Gastrocnemius medialis (tissue), 4 donors: ENCODE results near the gene ASIC4. TPM values are rescaled to one million over a fixed set of nuclear protein-coding genes. Genes with fewer than 3 reads are reported as not detected.

Experiments used
- ATAC-seq, 2 donors: fragments of 150-250 bp; one replicate each; pipeline ENCODE4 v1.9.1; 2016
- DNase-seq, 2 donors: peaks; one replicate each; pipeline ENCODE4 v3.0.0-alpha.2; 2019
- H3K27ac ChIP-seq, 4 donors: fragments of 200-600 bp; sonication (generic); 1 replicate in 1 of 4; 2 replicates in 3 of 4; pipeline ENCODE4 v1.5.1; 2016 to 2018; ENCODE audit warnings: mild to moderate bottlenecking in 2 of 4, moderate library complexity in 1 of 4
- H3K27me3 ChIP-seq, 3 donors: fragments of 200-600 bp; sonication (generic) in 2 of 3; 1 replicate in 1 of 3; 2 replicates in 2 of 3; pipeline versions ENCODE4 v1.5.1 to v1.6.0; 2016 to 2019; ENCODE audit warnings: mild to moderate bottlenecking in 1 of 3, moderate library complexity in 1 of 3
- H3K36me3 ChIP-seq, 2 donors: fragments of 200-600 bp; sonication (generic) in 1 of 2; one replicate each; pipeline ENCODE4 v1.5.1; 2017 to 2018
- H3K4me1 ChIP-seq, 2 donors: fragments of 200-600 bp; sonication (generic) in 1 of 2; one replicate each; pipeline ENCODE4 v1.5.1; 2016 to 2017; ENCODE audit warnings: mild to moderate bottlenecking in 2 of 2
- H3K4me3 ChIP-seq, 4 donors: fragments of 200-600 bp; sonication (generic) in 3 of 4; 1 replicate in 1 of 4; 2 replicates in 3 of 4; pipeline ENCODE4 v1.5.1; 2016 to 2019; ENCODE audit warnings: mild to moderate bottlenecking in 2 of 4
- H3K9me3 ChIP-seq, 3 donors: fragments of 200-600 bp; sonication (generic) in 2 of 3; 1 replicate in 1 of 3; 2 replicates in 2 of 3; pipeline ENCODE4 v1.5.1; 2016 to 2019
- CTCF ChIP-seq, 5 experiments: fragments of 450-650 bp in 3 of 5; fragments of 200-600 bp in 2 of 5; sonication (generic) in 2 of 5; IDR thresholded peaks in 4 of 5; conservative IDR thresholded peaks in 1 of 5; 1 replicate in 4 of 5; 2 replicates in 1 of 5; pipeline ENCODE4 v1.5.1; 2016 to 2019; ENCODE audit warnings: antibody characterized with exemption in 5 of 5, mild to moderate bottlenecking in 3 of 5, moderate library complexity in 3 of 5
- POLR2A ChIP-seq, 2 donors: fragments of 450-650 bp; IDR thresholded peaks; one replicate each; pipeline ENCODE4 v1.6.1; 2017; ENCODE audit warnings: antibody characterized with exemption in 2 of 2, mild to moderate bottlenecking in 2 of 2, moderate library complexity in 2 of 2
- in situ Hi-C, 4 donors: fragments of 200-750 bp; cut with MboI; loops; one replicate each; pipeline versions ENCODE4 v1.15.0 to v1.8.0; 2017; ENCODE audit warnings: low sequenced_read_pairs in 4 of 4
- intact Hi-C: fragments of 100-400 bp; cut with DNase I; formaldehyde crosslinking; loops from one replicate; pipeline ENCODE4 v1.15.1; 2023; ENCODE audit warnings: low total_unique reads
- total RNA-seq, 4 donors: library from RNA; depleted of rRNA; stranded (reverse); fragments of >200 nt; gene quantifications; one replicate each; pipeline versions ENCODE4 v1.1.0 to v1.2.3, GENCODE V29; 2016

ASIC4 gene
- total RNA-seq, 4 donors from 2014 or later, result 0.11 TPM; not detected in 3

GRCh38 chr2:219555956-219556355 lies 41.7 kb downstream of the ASIC4 start:
- H3K36me3 ChIP-seq, result peaks cover 0 to 9% of the 10 kb centered on the region in 2 donors
- intact Hi-C loops (no loop called here), in situ Hi-C loops (no loop called here)
- no peak overlapping the region for H3K4me3 ChIP-seq
- H3K27ac ChIP-seq, result no peak overlapping the region
- DNase-seq, result no peak
- peaks cover 8 to 17% of the 10 kb centered on the region in 2 donors for H3K4me1 ChIP-seq
- H3K27me3 ChIP-seq, result no peaks in the 10 kb centered on the region
- H3K9me3 ChIP-seq, result no peaks in the 10 kb centered on the region
- no peak for ATAC-seq
- TF ChIP-seq CTCF (IDR thresholded peaks at IDR 0.05 in 4 of 5, conservative IDR thresholded peaks at IDR 0.05 in 1 of 5) (no peak), POLR2A (IDR thresholded peaks at IDR 0.05) (no peak)

GRCh38 chr2:219556413-219556812 lies 42.1 kb downstream of the ASIC4 start:
- no peak for TF ChIP-seq CTCF (IDR thresholded peaks at IDR 0.05 in 4 of 5, conservative IDR thresholded peaks at IDR 0.05 in 1 of 5)
- TF ChIP-seq POLR2A (IDR thresholded peaks at IDR 0.05), result no peak
- H3K4me3 ChIP-seq, result no peak overlapping the region
- in situ Hi-C loops, result no loop called here
- peaks cover 8 to 15% of the 10 kb centered on the region in 2 donors for H3K4me1 ChIP-seq
- DNase-seq, result no peak
- no peaks in the 10 kb centered on the region for H3K9me3 ChIP-seq
- ATAC-seq, result no peak
- H3K36me3 ChIP-seq, result peaks cover 0 to 11% of the 10 kb centered on the region in 2 donors
- H3K27me3 ChIP-seq, result no peaks in the 10 kb centered on the region
- no peak overlapping the region for H3K27ac ChIP-seq
- intact Hi-C loops, result no loop called here

- peaks cover 5 to 8% of the 10 kb centered on the region in 2 donors for H3K4me1 ChIP-seq
- intact Hi-C loops (no loop called here), in situ Hi-C loops (no loop called here)
- H3K27me3 ChIP-seq, result no peaks in the 10 kb centered on the region
- peaks cover 0 to 20% of the 10 kb centered on the region in 2 donors for H3K36me3 ChIP-seq
- ATAC-seq (no peak), DNase-seq (no peak)
- H3K9me3 ChIP-seq, result no peaks in the 10 kb centered on the region
- TF ChIP-seq POLR2A (IDR thresholded peaks at IDR 0.05) (no peak), CTCF (IDR thresholded peaks at IDR 0.05 in 4 of 5, conservative IDR thresholded peaks at IDR 0.05 in 1 of 5) (no peak)
- no peak overlapping the region for H3K27ac ChIP-seq
- no peak overlapping the region for H3K4me3 ChIP-seq
These were observed 43.0 kb downstream of the ASIC4 start for GRCh38 chr2:219557320-219557719.

- DNase-seq (no peak), ATAC-seq (no peak)
- no peak overlapping the region for H3K4me3 ChIP-seq
- intact Hi-C loops (no loop called here), in situ Hi-C loops (no loop called here)
- peaks cover under 1 to 2% of the 10 kb centered on the region in 2 donors for H3K4me1 ChIP-seq
- no peaks in the 10 kb centered on the region for H3K27me3 ChIP-seq
- H3K27ac ChIP-seq, result no peak overlapping the region
- peaks cover 0 to 28% of the 10 kb centered on the region in 2 donors for H3K36me3 ChIP-seq
- H3K9me3 ChIP-seq, result no peaks in the 10 kb centered on the region
- TF ChIP-seq POLR2A (IDR thresholded peaks at IDR 0.05), result no peak
- no peak for TF ChIP-seq CTCF (IDR thresholded peaks at IDR 0.05 in 4 of 5, conservative IDR thresholded peaks at IDR 0.05 in 1 of 5)
These were observed 43.8 kb downstream of the ASIC4 start for GRCh38 chr2:219557791-219558785.
